GM12872 (cell line): ENCODE measurements around the gene MIER2.

Source experiments
- TF ChIP-seq, protein P1 (sequence below): IDR thresholded peaks from 3 replicates; pipeline ENCODE4 v1.5.1; 2011; ENCODE audit warnings: low read depth, mild to moderate bottlenecking, low read length, moderate library complexity; ENCODE audit not compliant: insufficient read depth

The MIER2 gene

DNA sequence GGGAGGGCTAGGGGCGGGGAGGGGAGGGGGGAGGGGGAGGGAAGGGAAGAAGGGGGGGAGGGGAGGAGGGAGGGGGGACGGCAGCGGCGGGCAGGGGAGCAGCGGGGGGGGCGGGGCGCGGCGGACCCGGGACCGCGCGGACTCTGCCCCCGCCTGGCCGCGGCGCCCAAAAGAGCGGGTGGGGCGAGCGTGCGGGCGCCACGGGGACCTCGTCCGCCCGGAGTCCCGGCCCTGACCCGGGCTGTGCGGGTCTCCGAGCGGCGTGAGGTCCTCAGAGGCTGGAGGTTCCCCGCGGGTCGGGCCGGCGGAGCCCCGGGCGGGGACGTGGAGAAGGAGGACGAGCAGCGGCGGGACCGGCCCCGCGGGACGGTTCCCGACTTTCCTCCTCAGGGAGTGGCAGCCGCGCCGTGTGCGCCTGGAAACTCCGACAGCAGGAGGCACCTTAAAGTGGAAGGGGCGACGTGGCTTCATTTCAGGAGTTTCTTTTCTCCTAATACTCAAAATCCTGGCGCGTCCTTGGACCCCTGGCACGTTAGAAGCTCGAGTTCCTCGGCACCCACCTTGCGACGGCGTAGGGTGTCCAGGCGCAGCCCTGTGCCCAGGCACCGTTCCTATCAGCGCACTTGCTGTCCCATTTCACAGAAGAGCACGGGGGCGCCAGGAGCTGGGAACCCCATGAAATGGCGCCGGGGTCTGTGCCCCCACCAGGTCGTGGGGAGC is 52.9 kb downstream of the MIER2 start:
- TF ChIP-seq, protein P1, sequence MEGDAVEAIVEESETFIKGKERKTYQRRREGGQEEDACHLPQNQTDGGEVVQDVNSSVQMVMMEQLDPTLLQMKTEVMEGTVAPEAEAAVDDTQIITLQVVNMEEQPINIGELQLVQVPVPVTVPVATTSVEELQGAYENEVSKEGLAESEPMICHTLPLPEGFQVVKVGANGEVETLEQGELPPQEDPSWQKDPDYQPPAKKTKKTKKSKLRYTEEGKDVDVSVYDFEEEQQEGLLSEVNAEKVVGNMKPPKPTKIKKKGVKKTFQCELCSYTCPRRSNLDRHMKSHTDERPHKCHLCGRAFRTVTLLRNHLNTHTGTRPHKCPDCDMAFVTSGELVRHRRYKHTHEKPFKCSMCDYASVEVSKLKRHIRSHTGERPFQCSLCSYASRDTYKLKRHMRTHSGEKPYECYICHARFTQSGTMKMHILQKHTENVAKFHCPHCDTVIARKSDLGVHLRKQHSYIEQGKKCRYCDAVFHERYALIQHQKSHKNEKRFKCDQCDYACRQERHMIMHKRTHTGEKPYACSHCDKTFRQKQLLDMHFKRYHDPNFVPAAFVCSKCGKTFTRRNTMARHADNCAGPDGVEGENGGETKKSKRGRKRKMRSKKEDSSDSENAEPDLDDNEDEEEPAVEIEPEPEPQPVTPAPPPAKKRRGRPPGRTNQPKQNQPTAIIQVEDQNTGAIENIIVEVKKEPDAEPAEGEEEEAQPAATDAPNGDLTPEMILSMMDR, result no peak

DNA sequence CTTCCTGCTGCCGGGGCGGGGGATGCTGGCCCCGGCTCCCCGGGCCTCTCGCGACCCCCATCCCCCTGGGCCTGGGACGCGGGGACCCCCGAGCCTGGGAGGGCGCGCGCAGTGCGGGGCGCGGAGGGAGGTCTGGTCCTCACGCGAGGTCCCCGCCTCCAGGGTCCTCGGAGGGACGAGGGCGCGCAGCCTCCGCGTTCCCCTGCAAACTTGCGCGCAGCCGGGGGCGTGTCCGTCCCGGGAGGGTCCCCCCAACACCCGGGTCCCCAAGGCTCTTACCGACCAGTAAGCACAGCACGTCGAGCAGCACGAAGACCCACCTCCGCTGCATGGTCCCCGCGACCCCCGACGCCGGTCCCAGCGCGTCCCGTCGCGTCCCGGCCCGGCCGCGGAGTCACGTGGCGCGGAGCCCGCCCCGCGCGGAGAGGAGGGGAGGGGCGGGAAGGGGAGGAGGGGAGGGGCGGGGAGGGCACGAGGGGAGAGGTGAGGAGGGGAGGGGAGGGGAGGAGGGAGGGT is 53.5 kb downstream of the MIER2 start, which contains the start of gene PLPP2:
TSS of gene PLPP2 (minus strand) at position 398 of the 516 bp plus-strand sequence. CDS start at position 331, 67 bp downstream.
- TF ChIP-seq, protein P1, result no peak

DNA sequence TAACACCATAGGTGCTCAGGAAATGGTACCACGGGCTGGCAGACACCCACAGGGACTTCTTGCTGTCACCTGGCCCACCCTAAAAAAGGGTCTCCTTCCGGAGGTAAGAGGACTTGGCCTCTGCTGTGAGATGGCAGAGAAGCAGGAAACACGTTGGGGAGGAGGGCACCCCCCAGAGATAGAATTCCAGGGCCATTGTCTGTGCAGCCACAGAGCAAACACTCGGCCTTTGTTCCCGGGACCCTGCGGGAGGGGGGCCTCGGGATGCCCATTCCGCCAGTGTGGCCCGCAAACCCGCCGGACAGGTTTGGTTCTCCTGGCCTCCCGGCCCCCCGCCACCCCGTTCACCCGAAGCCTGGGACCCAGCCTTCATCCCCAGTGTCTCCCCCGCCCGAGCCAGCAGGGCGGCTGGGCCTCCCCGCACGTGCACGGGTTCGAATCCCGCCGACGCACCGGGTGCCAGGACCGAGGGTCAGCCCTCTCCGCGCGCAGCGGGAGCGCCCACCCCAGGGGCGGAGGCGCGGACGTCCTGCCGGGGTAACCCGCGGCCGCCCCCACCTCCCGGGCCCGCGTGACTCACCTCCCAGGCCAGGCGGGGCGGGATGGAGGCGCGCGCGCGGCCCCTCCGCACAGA is 54.1 kb downstream of the MIER2 start:
- TF ChIP-seq, protein P1, result no peak

DNA sequence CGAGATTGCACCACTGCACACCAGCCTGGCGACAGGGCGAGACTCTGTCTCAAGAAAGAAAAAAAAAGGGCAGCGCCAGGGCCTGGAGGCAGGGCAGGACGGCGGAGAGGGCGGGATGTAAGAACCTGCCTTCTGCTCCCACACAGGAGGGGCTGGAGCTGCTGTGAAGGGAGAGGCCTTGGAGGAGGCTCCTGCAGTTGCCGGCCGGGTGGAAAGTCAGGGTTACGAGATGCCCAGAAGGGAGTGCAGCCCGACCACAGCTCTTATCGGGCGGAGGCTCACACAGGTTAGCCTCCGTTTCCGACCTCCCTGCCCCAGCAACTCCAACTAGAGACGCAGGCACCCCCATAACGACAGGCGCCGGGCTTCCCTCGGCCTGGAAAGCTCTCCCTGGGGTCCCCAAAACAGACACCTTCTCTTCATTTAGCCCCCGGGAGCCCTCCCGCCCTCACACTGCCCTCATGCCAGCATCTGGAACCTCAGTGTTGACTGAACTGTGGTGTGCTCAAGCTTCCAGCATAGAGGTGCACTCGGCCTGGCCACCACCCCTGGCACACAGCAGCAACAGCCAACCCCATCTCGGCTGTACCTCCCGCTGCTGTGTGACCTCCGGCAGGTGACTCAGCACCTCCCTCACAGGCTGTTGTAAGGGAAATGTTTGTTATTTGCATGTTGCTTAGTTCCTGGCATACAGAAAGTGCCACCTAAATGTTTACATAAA is 54.8 kb downstream of the MIER2 start:
- TF ChIP-seq, protein P1, result no peak

DNA sequence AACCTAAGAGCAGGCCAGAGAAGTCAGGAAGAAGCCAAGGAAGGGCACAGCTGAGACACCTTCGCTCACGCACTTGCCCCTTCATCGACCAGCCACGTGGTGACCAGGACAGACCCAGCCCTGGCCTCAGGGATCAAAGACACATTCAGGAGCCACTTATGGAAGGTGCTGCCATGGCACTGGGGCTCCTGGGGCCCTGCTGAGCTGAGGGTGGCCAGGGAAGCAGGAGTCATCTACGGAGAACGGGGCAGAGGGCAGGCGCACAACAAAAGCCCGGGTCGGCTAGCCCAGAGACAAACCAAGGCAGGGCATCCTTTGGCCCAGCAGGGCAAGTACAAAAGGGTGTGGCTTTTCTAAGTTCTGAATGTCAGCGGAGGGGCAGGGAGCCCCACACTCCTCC is 55.7 kb downstream of the MIER2 start:
- TF ChIP-seq, protein P1, result no peak

DNA sequence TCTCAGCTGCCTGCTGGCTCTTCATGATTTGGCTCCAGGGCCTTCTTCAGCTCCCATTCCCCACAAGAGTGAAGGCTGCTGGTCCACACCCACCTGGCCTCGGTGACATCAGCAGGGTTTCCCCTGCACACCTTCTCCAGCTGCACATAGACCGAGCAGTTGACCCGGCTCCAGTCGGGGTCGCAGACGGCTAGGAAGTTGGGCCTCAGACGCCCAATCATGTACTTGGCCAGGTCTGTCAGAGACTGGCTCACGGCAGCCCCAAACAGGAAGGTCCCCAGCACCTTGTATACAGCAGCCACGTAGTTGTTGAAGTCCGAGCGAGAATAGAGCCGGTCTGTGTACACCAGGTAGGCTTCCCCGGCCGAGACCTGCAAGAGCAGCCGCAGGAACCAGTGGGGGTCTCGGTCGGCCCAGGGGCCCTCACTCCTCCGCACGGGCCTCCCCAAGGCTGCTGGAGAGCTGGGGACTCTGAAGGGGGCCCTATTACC is 57.2 kb downstream of the MIER2 start:
- TF ChIP-seq, protein P1, result no peak

DNA sequence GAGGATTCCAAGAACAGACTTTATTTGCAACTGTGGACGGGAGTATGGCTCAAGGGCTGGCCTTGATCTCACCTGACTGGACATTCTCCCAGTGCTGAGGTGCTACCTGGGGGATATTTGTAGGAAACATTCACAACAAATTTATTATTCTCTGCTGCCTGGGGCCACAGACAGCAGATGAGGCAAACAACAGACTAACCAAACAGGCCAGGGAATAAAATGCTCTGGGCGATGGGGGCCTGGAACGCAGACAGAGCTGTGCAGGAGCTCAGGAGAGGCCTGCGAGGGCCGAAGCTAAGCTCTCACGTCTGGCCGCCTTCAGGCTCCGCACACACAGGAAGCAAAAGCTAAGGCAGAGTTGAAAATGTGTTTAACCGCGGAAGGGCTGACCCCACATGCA is 61.2 kb downstream of the MIER2 start:
- TF ChIP-seq, protein P1, result no peak
